Effector memory CD4-positive, alpha-beta T cell (primary cell): Measurements from ENCODE around the gene LRWD1.
"Not testable (repeated sequence)": the region's sequence is repeated elsewhere in the genome, so short reads cannot be mapped to it uniquely, and the experiment has no call there.

Experiments
- DNase-seq, 3 donors: peaks; one replicate each; pipeline ENCODE4 v3.0.0-alpha.2; 2020
- H3K27ac ChIP-seq: 2 replicates; pipeline ENCODE4 v1.7.0; 2013; ENCODE audit warnings: mild to moderate bottlenecking, low read length, moderate library complexity; ENCODE audit not compliant: insufficient read depth, poor library complexity, severe bottlenecking
- H3K27me3 ChIP-seq: replicated peaks from 2 replicates; pipeline ENCODE4 v1.7.0; 2013; ENCODE audit warnings: mild to moderate bottlenecking, low read length; ENCODE audit not compliant: insufficient read depth, control insufficient read depth, poor library complexity, severe bottlenecking
- H3K36me3 ChIP-seq: 2 replicates; pipeline ENCODE4 v1.7.0; 2013; ENCODE audit warnings: mild to moderate bottlenecking, low read length, moderate library complexity; ENCODE audit not compliant: control insufficient read depth, insufficient read depth
- H3K4me1 ChIP-seq: 2 replicates; pipeline ENCODE4 v1.7.0; 2013; ENCODE audit warnings: low read length, mild to moderate bottlenecking; ENCODE audit not compliant: control insufficient read depth, insufficient read depth, poor library complexity, severe bottlenecking
- H3K4me3 ChIP-seq: 2 replicates; pipeline ENCODE4 v1.7.0; 2013; ENCODE audit warnings: low read length, low read depth, mild to moderate bottlenecking; ENCODE audit not compliant: insufficient read depth, poor library complexity, severe bottlenecking
- H3K9me3 ChIP-seq: 2 replicates; pipeline ENCODE4 v1.7.0; 2013; ENCODE audit warnings: mild to moderate bottlenecking, low read length, moderate library complexity; ENCODE audit not compliant: control insufficient read depth

LRWD1 gene

GRCh38 chr7:102494473-102495149 is 29.8 kb downstream of the LRWD1 start:
- DNase-seq, H3K36me3 ChIP-seq, H3K27me3 ChIP-seq, H3K27ac ChIP-seq, H3K4me1 ChIP-seq, H3K4me3 ChIP-seq, H3K9me3 ChIP-seq: not testable (repeated sequence)

- not testable (repeated sequence) for H3K9me3 ChIP-seq, DNase-seq, H3K4me1 ChIP-seq, H3K27ac ChIP-seq, H3K27me3 ChIP-seq, H3K36me3 ChIP-seq, H3K4me3 ChIP-seq
Measured at GRCh38 chr7:102496861-102497260, 32.1 kb downstream of the LRWD1 start.

GRCh38 chr7:102497308-102497707 is 32.5 kb downstream of the LRWD1 start:
- H3K27me3 ChIP-seq, H3K9me3 ChIP-seq, H3K36me3 ChIP-seq, H3K4me1 ChIP-seq, DNase-seq, H3K4me3 ChIP-seq, H3K27ac ChIP-seq: not testable (repeated sequence)

- not testable (repeated sequence) for H3K27ac ChIP-seq, H3K4me1 ChIP-seq, H3K27me3 ChIP-seq, DNase-seq, H3K4me3 ChIP-seq, H3K9me3 ChIP-seq, H3K36me3 ChIP-seq
Measured at GRCh38 chr7:102498321-102498720, 33.5 kb downstream of the LRWD1 start.

- not testable (repeated sequence) for DNase-seq, H3K4me1 ChIP-seq, H3K27me3 ChIP-seq, H3K36me3 ChIP-seq, H3K9me3 ChIP-seq, H3K27ac ChIP-seq, H3K4me3 ChIP-seq
Measured at GRCh38 chr7:102503141-102503540, 38.4 kb downstream of the LRWD1 start.

- not testable (repeated sequence) for H3K4me1 ChIP-seq, H3K27ac ChIP-seq, H3K4me3 ChIP-seq, DNase-seq, H3K9me3 ChIP-seq, H3K36me3 ChIP-seq, H3K27me3 ChIP-seq
Measured at GRCh38 chr7:102505298-102506185, 40.8 kb downstream of the LRWD1 start.

GRCh38 chr7:102507410-102508088 is 42.8 kb downstream of the LRWD1 start:
- H3K4me1 ChIP-seq, H3K27ac ChIP-seq, H3K9me3 ChIP-seq, H3K36me3 ChIP-seq, DNase-seq, H3K27me3 ChIP-seq, H3K4me3 ChIP-seq: not testable (repeated sequence)

GRCh38 chr7:102510575-102510974 is 45.8 kb downstream of the LRWD1 start:
- not testable (repeated sequence) for H3K36me3 ChIP-seq, H3K4me3 ChIP-seq, H3K27me3 ChIP-seq, H3K27ac ChIP-seq, H3K9me3 ChIP-seq, H3K4me1 ChIP-seq, DNase-seq

GRCh38 chr7:102511860-102512522 is 47.2 kb downstream of the LRWD1 start:
- not testable (repeated sequence) for H3K27ac ChIP-seq, H3K36me3 ChIP-seq, DNase-seq, H3K9me3 ChIP-seq, H3K4me1 ChIP-seq, H3K4me3 ChIP-seq, H3K27me3 ChIP-seq
